Measurements from ENCODE around the gene USP37.

- peak; percentile 72 for TF ChIP-seq CTCF (IDR thresholded peaks at IDR 0.05; ENCODE audit: low read depth, low read length, poor library complexity, severe bottlenecking)
- no peak for TF ChIP-seq EZH2phosphoT487 (IDR thresholded peaks at IDR 0.05; ENCODE audit: borderline replicate concordance, low read length)
Observed at GRCh38 chr2:218465987-218466633, 102.0 kb downstream of the USP37 start.

Measured in DOHH2 (cell line).